Measurements from ENCODE around the gene NCOR2. TPM values are rescaled to one million over a fixed set of nuclear protein-coding genes. Genes with fewer than 3 reads are reported as not detected.

Gene NCOR2
- total and polyA plus RNA-seq, 2 of the 8 experiments (the other 6 are each of a cell fraction or from before 2014, with no cell fraction given), result 14.8 to 275 TPM

GRCh38 chr12:124534776-124535740 lies 32.4 kb downstream of the NCOR2 start:
- no peak overlapping the region for H3K14ac ChIP-seq (ENCODE audit: insufficient read length)
- no peak overlapping the region for H2BK12ac ChIP-seq (ENCODE audit: low read depth, low read length)
- H3K79me1 ChIP-seq (ENCODE audit: low read depth, low read length), result peaks cover 17% of the 10 kb centered on the region
- H3K23ac ChIP-seq (ENCODE audit: insufficient read length), result no peak overlapping the region
- H2BK5ac ChIP-seq (ENCODE audit: low read depth, low read length), result no peak overlapping the region
- WGBS, 2 experiments (ENCODE audit: extremely low coverage in 1 of 2, insufficient coverage in 1 of 2, insufficient read length in 1 of 2, insufficient replicate concordance in 2 of 2, low coverage in 1 of 2, low lambda C conversion rate in 2 of 2, missing lambda C conversion rate in 1 of 2), result 85% methylated on average over 21 of the region's 24 CpGs; no CpG with 5 or more reads in 1 of the 2 experiments
- FAIRE-seq (no peak), DNase-seq (ENCODE audit: low read depth in 1 of 2, low spot score in 2 of 2) (no peak)
- no peak overlapping the region for H3K4me2 ChIP-seq (ENCODE audit: insufficient read depth in 1 of 2, low read depth in 2 of 2, low read length in 2 of 2)
- H4K91ac ChIP-seq (replicated peaks; ENCODE audit: insufficient read length, low read length), result no peak overlapping the region
- no peaks in the 10 kb centered on the region for H3K23me2 ChIP-seq (ENCODE audit: low read depth, low read length)
- peaks cover 42 to 51% of the 10 kb centered on the region in 2 experiments for H4K20me1 ChIP-seq (replicated peaks in 1 of 2; ENCODE audit: control insufficient read depth in 1 of 2, insufficient read depth in 2 of 2, low read length in 2 of 2)
- 0 out of 2 replicates have a peak overlapping the region, but pooled peaks have one; percentile 24 for H2AK5ac ChIP-seq (ENCODE audit: low read depth, low read length)
- H4K5ac ChIP-seq (ENCODE audit: insufficient read length, low read depth, low read length), result no peak overlapping the region
- no peak overlapping the region for H2BK20ac ChIP-seq (ENCODE audit: low read length)
- no peak overlapping the region for H3K18ac ChIP-seq (ENCODE audit: extremely low read depth, low read length)
- no peak overlapping the region for H3K56ac ChIP-seq (replicated peaks; ENCODE audit: insufficient read length, low read depth, low read length)
- H3K4me1 ChIP-seq (replicated peaks in 1 of 4; ENCODE audit: control insufficient read depth in 3 of 4, insufficient read depth in 4 of 4, low read length in 3 of 4), result peaks cover 0 to 33% (median 20%) of the 10 kb centered on the region in 4 experiments; a peak in 6 of 7 replicates
- H3K27me3 ChIP-seq (replicated peaks in 1 of 4; ENCODE audit: control insufficient read depth in 3 of 4, extremely low read depth in 1 of 4, insufficient read depth in 3 of 4, low read length in 3 of 4), result no peaks in the 10 kb centered on the region
- H3K36me3 ChIP-seq (ENCODE audit: control insufficient read depth in 2 of 4, insufficient read depth in 4 of 4, low read length in 3 of 4), result no peaks in the 10 kb centered on the region; a peak in 2 of 8 replicates
- no peak overlapping the region for H3K4me3 ChIP-seq (ENCODE audit: extremely low read depth in 1 of 4, insufficient read depth in 2 of 4, low read depth in 3 of 4, low read length in 4 of 4)
- no peak overlapping the region for H2BK120ac ChIP-seq (replicated peaks; ENCODE audit: low read depth, low read length)
- H3K27ac ChIP-seq (ENCODE audit: low read depth, low read length), result no peak overlapping the region
- H3K9me3 ChIP-seq (ENCODE audit: insufficient read depth in 2 of 2, low read depth in 1 of 2, low read length in 1 of 2), result no peaks in the 10 kb centered on the region
- H3K4ac ChIP-seq (replicated peaks; ENCODE audit: insufficient read length, low read depth, low read length), result no peak overlapping the region
- H4K8ac ChIP-seq (ENCODE audit: extremely low read depth, insufficient read depth, low read length), result no peak overlapping the region
- H3K9ac ChIP-seq (replicated peaks in 1 of 4; ENCODE audit: extremely low read depth in 1 of 4, low read depth in 3 of 4, low read length in 3 of 4), result no peak overlapping the region
- TF ChIP-seq ASH2L (IDR thresholded peaks at IDR 0.05; ENCODE audit: low read length) (no peak), TEAD4 (IDR thresholded peaks at IDR 0.05; ENCODE audit: low read depth, low read length) (no peak), MAFK (IDR thresholded peaks at IDR 0.05; ENCODE audit: low read depth, low read length) (no peak), HDAC6 (IDR thresholded peaks at IDR 0.05; ENCODE audit: low read depth, low read length) (no peak), ZNF274 (IDR thresholded peaks at IDR 0.05; ENCODE audit: borderline replicate concordance, extremely low read depth, low read length) (no peak), EGR1 (IDR thresholded peaks at IDR 0.05; ENCODE audit: borderline replicate concordance, low read depth, low read length) (no peak), SIX5 (IDR thresholded peaks at IDR 0.05; ENCODE audit: low read depth, low read length) (no peak)
- CTCF ChIA-PET (ENCODE audit: partially characterized antibody), result interaction anchor here (0.9 to 1.4 kb wide), 3 partner anchors 27 to 116 kb away, joined by 3 to 4 read pairs (median 3); no protein-coding TSS in a partner anchor
- no peak overlapping the region for H2AFZ ChIP-seq (ENCODE audit: low read length)
- POLR2A ChIA-PET (ENCODE audit: partially characterized antibody), result no interaction called here
- no peak overlapping the region for H2BK15ac ChIP-seq (ENCODE audit: low read length)
- peaks cover 31 to 96% of the 10 kb centered on the region in 2 experiments for H3K79me2 ChIP-seq (ENCODE audit: control insufficient read depth in 1 of 2, insufficient read depth in 2 of 2, low read length in 2 of 2)

All from H1 (cell line).